ENCODE data around the gene C1orf53. TPM values are rescaled to one million over a fixed set of nuclear protein-coding genes. Genes with fewer than 3 reads are reported as not detected.

C1orf53 gene
- polyA plus RNA-seq, 1 of the 3 experiments (the other 2 are of a cell fraction): 24.9 TPM

- TF ChIP-seq PBX3 (IDR thresholded peaks at IDR 0.05): no peak
These were observed 7.0 kb downstream of the C1orf53 start (continued) for GRCh38 chr1:197909384-197909783.

GRCh38 chr1:197910120-197910991 is 7.9 kb downstream of the C1orf53 start:
- H3K9me3 ChIP-seq: no peaks in the 10 kb centered on the region
- H3K4me1 ChIP-seq (ENCODE audit: control insufficient read depth in 1 of 2, insufficient read depth in 2 of 2, low read depth in 1 of 2, low read length in 1 of 2): peaks cover 0 to 14% of the 10 kb centered on the region in 2 experiments; a peak in 2 of 4 replicates
- H3K27me3 ChIP-seq (ENCODE audit: insufficient read depth): no peaks in the 10 kb centered on the region
- no peaks in the 10 kb centered on the region for H3K9me2 ChIP-seq
- H3K27ac ChIP-seq (ENCODE audit: low read depth in 2 of 2, low read length in 1 of 2): no peak overlapping the region
- no peaks in the 10 kb centered on the region for H4K20me1 ChIP-seq (ENCODE audit: insufficient read depth)
- POLR2A ChIA-PET: interaction anchor here (0.8 kb wide), 1 partner anchor 8 kb away, joined by 3 read pairs; the partner anchor contains the start of gene C1orf53
- no peak overlapping the region for H2AFZ ChIP-seq (ENCODE audit: low read depth)
- TF ChIP-seq TEAD4 (IDR thresholded peaks at IDR 0.05; ENCODE audit: borderline replicate concordance, insufficient read depth) (no peak), JUND (IDR thresholded peaks at IDR 0.05) (no peak), EZH2phosphoT487 (IDR thresholded peaks at IDR 0.05; ENCODE audit: borderline replicate concordance, low read depth) (no peak)
- H3K4me3 ChIP-seq (ENCODE audit: low read depth in 2 of 2, low read length in 1 of 2): no peak overlapping the region; a peak in 1 of 4 replicates
- H3K36me3 ChIP-seq (replicated peaks in 1 of 2; ENCODE audit: control insufficient read depth in 1 of 2, insufficient read depth in 2 of 2, low read length in 1 of 2): no peaks in the 10 kb centered on the region
- DNase-seq: peak; percentile 15
- peaks cover 9% of the 10 kb centered on the region for H3F3A ChIP-seq (replicated peaks; ENCODE audit: insufficient read depth)
- no peak overlapping the region for H3K9ac ChIP-seq
- CTCF ChIA-PET: interaction anchor here (1.2 to 1.4 kb wide), 3 partner anchors 8 to 291 kb away, joined by 3 to 8 read pairs (median 4); partner anchors contain the start of gene C1orf53
- no peak overlapping the region for H3K4me2 ChIP-seq
- H3K79me2 ChIP-seq (ENCODE audit: insufficient read depth): no peaks in the 10 kb centered on the region
- 58% methylated on average over 29 of the region's 37 CpGs for WGBS (ENCODE audit: low lambda C conversion rate)

GRCh38 chr1:197911111-197911856 is 8.9 kb downstream of the C1orf53 start:
- no peaks in the 10 kb centered on the region for H4K20me1 ChIP-seq (ENCODE audit: insufficient read depth)
- H3K4me2 ChIP-seq: peak overlapping the region; percentile 65
- peak overlapping the region; percentile 87 for H2AFZ ChIP-seq (ENCODE audit: low read depth)
- H3K27me3 ChIP-seq (ENCODE audit: insufficient read depth): no peaks in the 10 kb centered on the region
- POLR2A ChIA-PET: interaction anchor here (0.8 to 1.0 kb wide), 2 partner anchors 9 kb away, joined by 3 read pairs; partner anchors contain the start of gene C1orf53
- no peak overlapping the region for H3K9ac ChIP-seq
- 22% methylated on average over 27 of the region's 47 CpGs for WGBS (ENCODE audit: low lambda C conversion rate)
- H3K9me2 ChIP-seq: no peaks in the 10 kb centered on the region
- peak overlapping the region; percentile 38 to 53; a peak in 3 of 4 replicates for H3K4me3 ChIP-seq (ENCODE audit: low read depth in 2 of 2, low read length in 1 of 2)
- CTCF ChIA-PET: interaction anchor here (0.5 to 1.7 kb wide), 6 partner anchors 9 to 306 kb away, joined by 3 to 8 read pairs (median 4); partner anchors contain the start of gene C1orf53
- H3F3A ChIP-seq (replicated peaks; ENCODE audit: insufficient read depth): peaks cover 6% of the 10 kb centered on the region
- H3K79me2 ChIP-seq (ENCODE audit: insufficient read depth): no peaks in the 10 kb centered on the region
- H3K9me3 ChIP-seq: no peaks in the 10 kb centered on the region
- peak; percentile 52 for DNase-seq
- no peaks in the 10 kb centered on the region for H3K36me3 ChIP-seq (replicated peaks in 1 of 2; ENCODE audit: control insufficient read depth in 1 of 2, insufficient read depth in 2 of 2, low read length in 1 of 2)
- H3K4me1 ChIP-seq (ENCODE audit: control insufficient read depth in 1 of 2, insufficient read depth in 2 of 2, low read depth in 1 of 2, low read length in 1 of 2): peaks cover 0 to 21% of the 10 kb centered on the region in 2 experiments; a peak in 2 of 4 replicates
- no peak overlapping the region for H3K27ac ChIP-seq (ENCODE audit: low read depth in 2 of 2, low read length in 1 of 2)
- TF ChIP-seq MXI1 (IDR thresholded peaks at IDR 0.05; ENCODE audit: low read depth, low read length): no peak
- no peak for TF ChIP-seq YY1 (IDR thresholded peaks at IDR 0.05; ENCODE audit: low read depth)
- TF ChIP-seq RCOR1 (IDR thresholded peaks at IDR 0.05; ENCODE audit: low read length): no peak
- TF ChIP-seq CHD2 (IDR thresholded peaks at IDR 0.05; ENCODE audit: low read length, partially characterized antibody): no peak
- no peak for TF ChIP-seq RXRA (IDR thresholded peaks at IDR 0.05; ENCODE audit: borderline replicate concordance, low read depth)
- no peak for TF ChIP-seq ELF1 (IDR thresholded peaks at IDR 0.05)
- no peak for TF ChIP-seq GATA2 (CRISPR knock-in tag; IDR thresholded peaks at IDR 0.05)
- no peak for TF ChIP-seq TEAD4 (IDR thresholded peaks at IDR 0.05; ENCODE audit: borderline replicate concordance, insufficient read depth)
- no peak for TF ChIP-seq RAD21 (IDR thresholded peaks at IDR 0.05; ENCODE audit: low read length)
- TF ChIP-seq GABPA (IDR thresholded peaks at IDR 0.05; ENCODE audit: low read depth): no peak
- TF ChIP-seq FOSL2 (IDR thresholded peaks at IDR 0.05; ENCODE audit: borderline replicate concordance, low read depth): no peak
- no peak for TF ChIP-seq TAF1 (IDR thresholded peaks at IDR 0.05; ENCODE audit: borderline replicate concordance, low read depth, low read length)
- TF ChIP-seq ZBTB33 (IDR thresholded peaks at IDR 0.05; ENCODE audit: borderline replicate concordance, low read depth): no peak
- no peak for TF ChIP-seq USF2 (IDR thresholded peaks at IDR 0.05; ENCODE audit: borderline replicate concordance, low read depth, low read length)
- TF ChIP-seq USF1 (IDR thresholded peaks at IDR 0.05; ENCODE audit: borderline replicate concordance, low read depth): no peak
